GM23248 (cell line): Measurements from ENCODE around the gene OR4D11. TPM values are rescaled to one million over a fixed set of nuclear protein-coding genes. Genes with fewer than 3 reads are reported as not detected.
"Not testable (repeated sequence)": the region's sequence is repeated elsewhere in the genome, so short reads cannot be mapped to it uniquely, and the experiment has no call there.

Source experiments
- DNase-seq: peaks from one replicate; pipeline ENCODE4 v3.0.0-alpha.2; 2015
- H2AFZ ChIP-seq: fragments of 200-600 bp; sonication (generic); 2 replicates; pipeline ENCODE4 v1.6.1; 2016; ENCODE audit warnings: antibody characterized with exemption
- H3F3A ChIP-seq: fragments of 200-600 bp; sonication (generic); 2 replicates; pipeline ENCODE4 v1.6.1; 2016; ENCODE audit warnings: mild to moderate bottlenecking, antibody characterized with exemption, mixed run types; ENCODE audit not compliant: insufficient read depth
- H3K27ac ChIP-seq: fragments of 200-600 bp; sonication (generic); 2 replicates; pipeline ENCODE4 v1.5.1; 2016; ENCODE audit warnings: mild to moderate bottlenecking
- H3K27me3 ChIP-seq: fragments of 200-600 bp; sonication (generic); replicated peaks from 2 replicates; pipeline ENCODE4 v1.6.1; 2016; ENCODE audit warnings: mild to moderate bottlenecking; ENCODE audit not compliant: insufficient read depth
- H3K36me3 ChIP-seq: fragments of 200-600 bp; sonication (generic); 2 replicates; pipeline ENCODE4 v1.6.1; 2016; ENCODE audit warnings: low read depth, mild to moderate bottlenecking
- H3K4me1 ChIP-seq: fragments of 200-600 bp; sonication (generic); 2 replicates; pipeline ENCODE4 v1.6.1; 2016; ENCODE audit warnings: mild to moderate bottlenecking; ENCODE audit not compliant: insufficient read depth
- H3K4me2 ChIP-seq: fragments of 200-600 bp; sonication (generic); one replicate; pipeline ENCODE4 v1.6.1; 2016; ENCODE audit warnings: mild to moderate bottlenecking; ENCODE audit not compliant: unreplicated experiment
- H3K4me3 ChIP-seq: fragments of 200-600 bp; sonication (generic); 2 replicates; pipeline ENCODE4 v1.5.1; 2016; ENCODE audit warnings: mild to moderate bottlenecking
- H3K79me2 ChIP-seq: fragments of 200-600 bp; sonication (generic); 2 replicates; pipeline ENCODE4 v1.6.1; 2016; ENCODE audit warnings: mild to moderate bottlenecking; ENCODE audit not compliant: insufficient read depth
- H3K9ac ChIP-seq: fragments of 200-600 bp; sonication (generic); 2 replicates; pipeline ENCODE4 v1.6.1; 2016; ENCODE audit warnings: mild to moderate bottlenecking
- H3K9me2 ChIP-seq: fragments of 200-600 bp; sonication (generic); 2 replicates; pipeline ENCODE4 v1.6.1; 2016; ENCODE audit warnings: mixed run types, mild to moderate bottlenecking, moderate library complexity; ENCODE audit not compliant: insufficient read depth
- H3K9me3 ChIP-seq: fragments of 200-600 bp; sonication (generic); one replicate; pipeline ENCODE4 v1.6.1; 2017; ENCODE audit warnings: low read depth
- H4K20me1 ChIP-seq: fragments of 200-600 bp; sonication (generic); 2 replicates; pipeline ENCODE4 v1.6.0; 2016; ENCODE audit not compliant: insufficient read depth
- EZH2 ChIP-seq: fragments of 200-600 bp; sonication (generic); IDR thresholded peaks from 2 replicates; pipeline ENCODE4 v1.6.1; 2018; ENCODE audit warnings: antibody characterized with exemption, mild to moderate bottlenecking; ENCODE audit not compliant: insufficient read depth, poor library complexity, severe bottlenecking
- EZH2phosphoT487 ChIP-seq: fragments of 200-600 bp; sonication (generic); IDR thresholded peaks from 2 replicates; pipeline ENCODE4 v1.6.1; 2018; ENCODE audit warnings: antibody characterized with exemption, moderate library complexity, mild to moderate bottlenecking, low read depth; ENCODE audit not compliant: insufficient read depth
- WGBS, 2 experiments: methylation state at CpG; one replicate each; pipeline ENCODE4 v1.1.6; 2015 to 2017; ENCODE audit warnings: low lambda C conversion rate in 2 of 2, low coverage in 1 of 2; ENCODE audit errors: missing lambda C conversion rate in 2 of 2; 5-methylcytosine and 5-hydroxymethylcytosine counted together
- in situ Hi-C: fragments of 300-500 bp; cut with MboI; formaldehyde crosslinking; loops from 2 replicates; pipeline ENCODE4 v1.15.0; 2020
- polyA plus RNA-seq: library from polyadenylated mRNA; unstranded; fragments of >200 nt; fragmentation: Nextera tagmentation; extraction: Ambion mirVana; gene quantifications from 2 replicates; pipeline ENCODE4 v1.2.1, GENCODE V29; 2016
- total RNA-seq: library from RNA; depleted of rRNA; stranded (reverse); fragments of >200 nt; shearing (Covaris generic); gene quantifications from 2 replicates; pipeline ENCODE4 v1.2.3, GENCODE V29; 2014

Gene OR4D11
- total and polyA plus RNA-seq, 2 experiments from 2014 or later = not detected

DNA sequence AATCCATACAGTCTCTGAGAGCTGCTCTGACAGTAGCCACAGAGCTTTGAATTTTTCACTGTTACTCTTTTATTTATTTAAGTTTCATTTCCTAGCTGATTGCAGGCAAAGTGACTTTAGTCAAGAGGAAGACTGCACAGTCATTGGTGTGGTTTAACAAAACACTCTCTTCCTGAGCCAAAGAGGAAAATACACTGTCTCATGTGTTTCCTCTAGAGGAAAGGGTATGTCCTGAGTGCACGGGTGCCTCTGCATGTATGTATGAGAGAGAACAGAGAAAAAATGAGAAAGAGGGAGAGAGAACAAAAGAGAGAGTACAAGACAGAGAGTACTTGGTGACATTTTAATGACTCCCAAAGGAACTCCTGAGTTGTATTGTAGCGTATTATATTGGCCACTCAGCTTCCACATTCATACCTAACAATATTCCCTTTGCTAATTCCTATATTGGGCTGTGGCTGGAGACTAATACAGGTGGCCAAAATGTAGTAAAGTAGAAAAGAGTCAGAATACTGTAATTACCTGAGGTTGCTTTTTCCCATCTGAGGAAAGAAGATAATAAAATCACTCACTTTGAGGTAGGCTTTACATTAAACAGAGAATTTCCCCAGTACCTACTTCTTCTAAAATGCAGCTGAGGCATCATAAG lies 7.7 kb downstream of the OR4D11 start, which contains the start of gene OR4D9:
TSS of gene OR4D9 (plus strand) at position 599 of the 649 bp plus-strand sequence. CDS start 3,374 bp downstream, outside the sequence.
- Histone ChIP-seq H3K4me2 (no peak within 1 kb of the TSS), H2AFZ (no peak within 1 kb of the TSS), H3K36me3 (no peaks in the 10 kb centered on the region), H3K9ac (no peak within 1 kb of the TSS), H4K20me1 (no peaks in the 10 kb centered on the region), H3K4me1 (no peaks in the 10 kb centered on the region), H3F3A (no peaks in the 10 kb centered on the region), H3K9me3 (no peaks in the 10 kb centered on the region), H3K9me2 (no peaks in the 10 kb centered on the region), H3K27me3 (peaks cover 10% of the 10 kb centered on the region; the same call in 1 of the 2 replicates), H3K79me2 (no peaks in the 10 kb centered on the region), H3K4me3 (no peak within 1 kb of the TSS), H3K27ac (no peak within 1 kb of the TSS)
- TF ChIP-seq EZH2 = no peak
- no peak for TF ChIP-seq EZH2phosphoT487
- no peak for DNase-seq
- 0 to 4% methylated on average over 2 of the region's 2 CpGs for whole genome bisulfite sequencing, 2 experiments
- in situ Hi-C loops = no loop called here

DNA sequence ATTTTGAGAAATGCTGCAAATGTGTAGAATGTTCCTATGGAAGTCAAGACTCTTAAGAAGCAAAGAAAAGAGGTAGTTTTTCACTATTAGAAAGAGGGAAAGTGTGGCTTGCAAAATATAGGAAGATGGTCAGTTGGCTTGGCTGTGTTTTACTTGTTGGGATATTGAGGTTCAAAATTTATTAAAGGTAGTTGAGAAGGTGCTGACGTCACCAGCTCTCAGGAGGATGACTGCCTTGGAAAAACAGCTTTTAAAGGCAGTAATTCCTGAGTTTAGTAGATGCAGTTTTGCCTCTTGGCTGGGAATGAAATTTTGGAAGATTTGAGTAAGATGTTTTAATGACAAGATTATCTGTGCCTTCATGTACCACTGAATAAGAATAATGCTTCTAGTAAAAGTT lies 8.3 kb downstream of the OR4D11 start:
- H3K4me2 ChIP-seq = no peak overlapping the region
- no peak for DNase-seq
- WGBS, 2 experiments = 19 to 35% methylated on average over 1 of the region's 1 CpG
- H4K20me1 ChIP-seq = no peaks in the 10 kb centered on the region
- no peak for TF ChIP-seq EZH2phosphoT487
- no peak for TF ChIP-seq EZH2
- H3K4me3 ChIP-seq = no peak overlapping the region
- in situ Hi-C loops = no loop called here
- no peak overlapping the region for H3K27ac ChIP-seq
- no peaks in the 10 kb centered on the region for H3K9me3 ChIP-seq
- H3K4me1 ChIP-seq = no peaks in the 10 kb centered on the region
- no peaks in the 10 kb centered on the region for H3K9me2 ChIP-seq
- no peak overlapping the region for H3K9ac ChIP-seq
- no peak overlapping the region for H2AFZ ChIP-seq
- H3F3A ChIP-seq = no peaks in the 10 kb centered on the region
- no peaks in the 10 kb centered on the region for H3K79me2 ChIP-seq
- H3K36me3 ChIP-seq = no peaks in the 10 kb centered on the region
- peaks cover 10% of the 10 kb centered on the region; the same call in 1 of the 2 replicates for H3K27me3 ChIP-seq

- H3K27me3 ChIP-seq = 0 out of 2 replicates have a peak, but pooled peaks cover 13% of the 10 kb centered on the region
- H3K9ac ChIP-seq, H3K9me3 ChIP-seq, H3K36me3 ChIP-seq, H3K4me3 ChIP-seq, H3K79me2 ChIP-seq, DNase-seq, H3K4me2 ChIP-seq, H3F3A ChIP-seq, H4K20me1 ChIP-seq, H3K4me1 ChIP-seq, H3K9me2 ChIP-seq, in situ Hi-C loops, H2AFZ ChIP-seq, H3K27ac ChIP-seq: not testable (repeated sequence)
- 41 to 50% methylated on average over 1 to 2 of the region's 2 CpGs for WGBS, 2 experiments
Measured at GRCh38 chr11:59520139-59520538, 16.8 kb downstream of the OR4D11 start.

- H3F3A ChIP-seq = no peaks in the 10 kb centered on the region
- H3K27ac ChIP-seq = no peak overlapping the region
- H3K4me1 ChIP-seq = no peaks in the 10 kb centered on the region
- H3K27me3 ChIP-seq = peaks cover 16% of the 10 kb centered on the region; the same call in 1 of the 2 replicates
- H3K4me2 ChIP-seq = no peak overlapping the region
- no peak for DNase-seq
- TF ChIP-seq EZH2phosphoT487 (no peak), EZH2 (no peak)
- H3K79me2 ChIP-seq = no peaks in the 10 kb centered on the region
- WGBS, 2 experiments = 72 to 80% methylated on average over 5 of the region's 5 CpGs
- H3K9me3 ChIP-seq = no peaks in the 10 kb centered on the region
- in situ Hi-C loops = no loop called here
- no peak overlapping the region for H3K9ac ChIP-seq
- H4K20me1 ChIP-seq = no peaks in the 10 kb centered on the region
- no peak overlapping the region for H3K4me3 ChIP-seq
- H3K9me2 ChIP-seq = no peaks in the 10 kb centered on the region
- no peak overlapping the region for H2AFZ ChIP-seq
- no peaks in the 10 kb centered on the region for H3K36me3 ChIP-seq
Measured at GRCh38 chr11:59520741-59521140, 17.4 kb downstream of the OR4D11 start.

DNA sequence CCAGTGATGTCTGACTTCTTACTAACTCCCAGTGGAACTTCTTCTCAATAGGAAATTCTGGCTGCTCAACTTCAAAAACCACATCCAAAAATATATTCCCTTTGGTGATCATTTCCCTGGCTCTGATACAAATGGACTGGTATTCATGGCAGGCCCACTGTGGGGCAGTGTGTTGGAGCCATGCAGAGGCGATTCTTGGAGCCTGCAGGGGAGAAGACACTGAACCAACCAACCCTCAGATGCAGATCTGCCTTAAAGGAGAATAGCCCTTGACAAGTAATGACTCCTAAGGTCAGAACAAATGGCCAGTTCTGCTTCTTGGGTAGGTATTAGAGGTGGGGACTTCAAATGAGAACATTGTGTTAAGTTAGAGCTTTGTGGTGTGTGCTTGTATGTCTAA lies 20.2 kb downstream of the OR4D11 start:
- Histone ChIP-seq H3K27me3 (peaks cover 16% of the 10 kb centered on the region), H3K9me3 (no peaks in the 10 kb centered on the region), H3K9ac (no peak overlapping the region), H3K79me2 (no peaks in the 10 kb centered on the region), H3K36me3 (no peaks in the 10 kb centered on the region), H4K20me1 (no peaks in the 10 kb centered on the region), H3K9me2 (no peaks in the 10 kb centered on the region), H2AFZ (no peak overlapping the region), H3F3A (no peaks in the 10 kb centered on the region), H3K4me3 (no peak overlapping the region), H3K4me2 (no peak overlapping the region), H3K4me1 (no peaks in the 10 kb centered on the region), H3K27ac (no peak overlapping the region)
- whole genome bisulfite sequencing, 2 experiments = 0% methylated on average over 1 of the region's 1 CpG
- in situ Hi-C loops = no loop called here
- TF ChIP-seq EZH2phosphoT487 (no peak), EZH2 (no peak)
- peak; percentile 1 for DNase-seq
